Epithelial cell of proximal tubule (primary cell): Measurements from ENCODE around the gene GALNT2. TPM values are rescaled to one million over a fixed set of nuclear protein-coding genes. Genes with fewer than 3 reads are reported as not detected.

ENCODE experiments used
- DNase-seq: peaks from one replicate; pipeline ENCODE4 v3.0.0-alpha.2; 2011; ENCODE audit warnings: low read depth
- H3K4me3 ChIP-seq: 2 replicates; pipeline ENCODE4 v1.5.1; 2011; ENCODE audit warnings: low read depth, mild to moderate bottlenecking, low read length
- CTCF ChIP-seq: conservative IDR thresholded peaks from 2 replicates; pipeline ENCODE4 v1.5.1; 2012; ENCODE audit warnings: low read depth, mild to moderate bottlenecking, low read length
- total RNA-seq: library from RNA; depleted of rRNA; stranded (reverse); fragments of >200 nt; gene quantifications from 2 replicates; pipeline ENCODE4 v1.2.3, GENCODE V29; 2015

GALNT2 gene
- total RNA-seq, 1 donor from 2014 or later, result 52.1 TPM

GRCh38 chr1:230159580-230159979 lies 92.5 kb downstream of the GALNT2 start:
- H3K4me3 ChIP-seq, result no peak overlapping the region
- no peak for DNase-seq
- TF ChIP-seq CTCF, result no peak

GRCh38 chr1:230160957-230161771 lies 94.1 kb downstream of the GALNT2 start:
- no peak overlapping the region for H3K4me3 ChIP-seq
- DNase-seq, result no peak
- TF ChIP-seq CTCF, result no peak

- no peak for TF ChIP-seq CTCF
- no peak for DNase-seq
- no peak overlapping the region for H3K4me3 ChIP-seq
These were observed 96.2 kb downstream of the GALNT2 start for GRCh38 chr1:230163205-230163604.

DNA sequence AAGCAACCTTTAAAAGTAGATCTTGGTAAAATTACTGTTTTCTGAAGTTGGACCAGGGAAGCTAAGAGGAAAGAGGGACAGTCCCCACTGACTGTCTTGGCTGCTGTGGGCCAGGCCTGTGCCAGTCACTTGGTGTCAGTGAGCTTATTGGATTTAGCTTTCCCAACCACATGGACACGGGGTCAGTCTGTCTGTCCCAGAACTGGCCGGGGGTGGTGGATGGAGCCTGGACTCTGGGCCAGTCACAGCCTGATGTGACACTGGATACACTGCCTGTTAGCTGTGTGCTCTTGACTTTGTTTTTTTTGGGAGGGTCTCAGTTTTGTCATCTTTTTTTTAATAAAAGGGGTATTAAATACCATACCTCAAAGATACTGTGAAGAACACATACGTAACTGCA lies 96.7 kb downstream of the GALNT2 start:
- H3K4me3 ChIP-seq, result no peak overlapping the region
- TF ChIP-seq CTCF, result no peak
- no peak for DNase-seq

DNA sequence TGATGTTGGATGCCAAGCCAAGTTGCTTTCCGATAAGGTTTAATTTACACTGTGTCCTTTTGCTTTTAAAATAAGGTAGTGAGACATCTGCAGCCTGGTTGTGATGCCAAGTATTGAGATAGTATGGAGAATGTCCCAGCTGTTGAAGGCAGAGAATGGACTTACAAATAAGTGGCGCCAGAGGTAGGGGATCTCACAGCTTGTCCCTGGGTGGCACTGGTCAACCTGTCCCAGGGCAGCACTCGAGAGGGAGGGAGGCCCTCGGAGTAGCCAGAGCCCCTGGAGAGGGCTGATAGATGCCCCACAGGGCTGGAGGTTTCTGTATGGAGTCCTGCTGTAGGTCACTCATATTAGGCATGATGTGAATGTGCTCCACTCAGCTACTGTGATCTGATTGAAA lies 98.5 kb downstream of the GALNT2 start:
- TF ChIP-seq CTCF, result no peak
- H3K4me3 ChIP-seq, result no peak overlapping the region
- no peak for DNase-seq

DNA sequence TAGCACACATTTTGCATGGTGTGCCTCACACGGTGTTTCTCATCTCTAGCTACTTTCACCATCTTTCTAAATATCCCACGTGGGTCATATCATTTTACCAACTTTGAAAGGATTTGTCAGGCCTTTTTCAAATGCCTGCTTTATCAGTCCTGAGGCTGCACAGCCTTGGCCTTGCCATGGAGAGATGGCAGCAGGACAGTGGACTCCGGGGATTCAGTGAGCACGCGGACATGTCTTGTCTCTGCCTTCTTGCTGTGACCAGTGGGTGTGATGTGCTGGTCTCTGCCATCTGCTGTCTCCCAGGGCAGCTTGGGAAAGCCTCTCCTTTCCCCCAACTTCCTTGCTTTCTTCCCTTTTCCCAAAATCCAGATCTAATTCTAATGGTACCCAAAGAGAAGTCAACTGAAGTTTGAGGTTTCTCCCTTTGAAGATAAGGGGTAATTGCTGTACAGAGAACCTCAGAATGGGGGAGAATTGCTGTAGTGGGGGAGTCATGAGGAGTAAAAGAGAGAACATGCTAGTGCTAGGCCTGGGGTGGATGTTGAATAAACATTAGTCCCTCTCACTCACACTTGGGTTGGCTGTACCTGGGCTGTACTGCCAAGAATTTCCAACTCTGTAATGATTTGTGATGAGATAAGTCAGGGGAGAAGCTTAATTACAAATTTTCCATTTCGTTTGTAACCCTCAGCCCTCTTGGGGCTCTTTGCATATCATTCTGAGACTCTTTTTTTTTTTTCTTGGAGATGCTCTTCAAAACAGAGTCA lies 99.5 kb downstream of the GALNT2 start:
- no peak for DNase-seq
- no peak overlapping the region for H3K4me3 ChIP-seq
- TF ChIP-seq CTCF, result no peak
